ENCODE data around the gene DYNLRB1.

- no peak for TF ChIP-seq CTCF (conservative IDR thresholded peaks at IDR 0.05; ENCODE audit: low read length)
- no peak for TF ChIP-seq EZH2phosphoT487 (IDR thresholded peaks at IDR 0.05; ENCODE audit: borderline replicate concordance)
Measured at GRCh38 chr20:34542439-34542838, 26.2 kb downstream of the DYNLRB1 start.

Measured in Loucy (cell line).